ENCODE measurements around the gene BLOC1S6. TPM values are rescaled to one million over a fixed set of nuclear protein-coding genes. Genes with fewer than 3 reads are reported as not detected.

Gene BLOC1S6
- polyA plus RNA-seq, 2 of the 4 experiments (the other 2 are of a cell fraction): 19.0 to 30.9 TPM

- Histone ChIP-seq H3K27ac (no peak overlapping the region), H3K4me2 (peak overlapping the region; percentile 25; the same call in 1 of the 3 replicates), H3K9me3 (no peaks in the 10 kb centered on the region), H3K4me3 (no peak overlapping the region), H3K4me1 (no peaks in the 10 kb centered on the region)
- TF ChIP-seq GATA3 (IDR thresholded peaks at IDR 0.05; ENCODE audit: borderline replicate concordance) (no peak), CHD4 (IDR thresholded peaks at IDR 0.05; ENCODE audit: borderline replicate concordance) (no peak), REST (IDR thresholded peaks at IDR 0.05) (no peak), CTCF (IDR thresholded peaks at IDR 0.05) (0 out of 3 replicates have a peak, but pooled peaks have one; percentile 9), NR3C1 (IDR thresholded peaks at IDR 0.05) (no peak), ATOH8 (CRISPR knock-in tag; IDR thresholded peaks at IDR 0.05; ENCODE audit: low read depth) (no peak), POLR2AphosphoS2 (conservative IDR thresholded peaks at IDR 0.05; ENCODE audit: low read length) (no peak), RFX5 (IDR thresholded peaks at IDR 0.05) (no peak), SMC3 (IDR thresholded peaks at IDR 0.05) (0 out of 3 replicates have a peak, but pooled peaks have one; percentile 6), NPAS2 (CRISPR knock-in tag; IDR thresholded peaks at IDR 0.05; ENCODE audit: borderline replicate concordance) (no peak), RCOR1 (IDR thresholded peaks at IDR 0.05; ENCODE audit: low read depth, low read length) (no peak), HMGXB4 (CRISPR knock-in tag; IDR thresholded peaks at IDR 0.05; ENCODE audit: borderline replicate concordance) (no peak), FOSB (CRISPR knock-in tag; IDR thresholded peaks at IDR 0.05) (no peak), RAD21 (conservative IDR thresholded peaks at IDR 0.05 in 1 of 2, IDR thresholded peaks at IDR 0.05 in 1 of 2) (0 out of 5 replicates have a peak, but pooled peaks of 1 of the 2 experiments have one; percentile 15), HDAC2 (IDR thresholded peaks at IDR 0.05) (no peak), USF2 (IDR thresholded peaks at IDR 0.05) (no peak), HES2 (IDR thresholded peaks at IDR 0.05) (no peak), POLR2A (IDR thresholded peaks at IDR 0.05; ENCODE audit: low read length) (no peak), CBX2 (IDR thresholded peaks at IDR 0.05; ENCODE audit: borderline replicate concordance, low read depth) (no peak), ELK1 (IDR thresholded peaks at IDR 0.05; ENCODE audit: low read depth, low read length) (no peak), RNF2 (IDR thresholded peaks at IDR 0.05; ENCODE audit: borderline replicate concordance, low read depth) (no peak)
- ChIA-PET POLR2A (no interaction called here), CTCF (interaction anchor here (0.6 to 1.8 kb wide), 7 partner anchors 13 to 486 kb away, joined by 3 to 5 read pairs (median 4); partner anchors contain the start of gene BLOC1S6)
- peak; percentile 70 to 99; a peak in 4 of 6 replicates for ATAC-seq
- DNase-seq (ENCODE audit: low read depth in 1 of 2, low spot score in 1 of 2): peak in 1 of 2 experiments; percentile 48
- 25% methylated on average over 5 of the region's 7 CpGs for WGBS (ENCODE audit: missing lambda C conversion rate)
- no peak for FAIRE-seq
These were observed 13.1 kb upstream of the BLOC1S6 start for GRCh38 chr15:45573961-45574629.

Measured in A549 (cell line).